ENCODE data around the gene TRABD2B. TPM values are rescaled to one million over a fixed set of nuclear protein-coding genes. Genes with fewer than 3 reads are reported as not detected.

The TRABD2B gene
- polyA plus RNA-seq, 1 of the 3 experiments (the other 2 are of a cell fraction) = 0.03 TPM

DNA sequence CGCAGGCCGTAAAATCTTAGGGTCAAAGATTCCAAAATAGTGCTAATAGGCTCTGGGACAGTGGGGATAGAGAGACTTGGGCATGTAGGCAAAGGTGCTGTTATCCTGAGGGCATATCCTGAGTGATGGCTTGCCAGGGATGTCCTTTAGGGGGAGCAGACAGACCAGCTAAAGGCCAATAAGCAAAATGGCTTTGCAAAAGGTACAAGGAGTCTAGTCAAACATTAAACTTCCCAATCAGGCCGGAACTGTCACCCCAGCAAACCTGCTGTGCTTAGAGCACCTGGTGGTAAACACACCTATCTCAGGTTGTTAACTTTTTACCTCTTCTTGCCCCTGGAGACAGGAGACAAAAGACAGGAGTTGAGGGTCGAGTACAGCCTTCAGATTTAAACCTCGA, 49.1 kb downstream of the TRABD2B start:
- H3K9me3 ChIP-seq = no peaks in the 10 kb centered on the region
- ChIA-PET POLR2A (no interaction called here), CTCF (interaction anchor here (1.3 to 2.2 kb wide), 3 partner anchors 29 to 113 kb away, joined by 3 to 6 read pairs (median 4); no protein-coding TSS in a partner anchor)
- H3K9ac ChIP-seq = no peak overlapping the region
- TF ChIP-seq FOSL2 (IDR thresholded peaks at IDR 0.05; ENCODE audit: borderline replicate concordance, low read depth) = no peak
- peak; percentile 43 for TF ChIP-seq RAD21 (IDR thresholded peaks at IDR 0.05; ENCODE audit: low read length)
- TF ChIP-seq EP300 (IDR thresholded peaks at IDR 0.05; ENCODE audit: borderline replicate concordance in 1 of 2, low read depth in 1 of 2, low read length in 1 of 2) = no peak
- no peak for TF ChIP-seq RXRA (IDR thresholded peaks at IDR 0.05; ENCODE audit: borderline replicate concordance, low read depth)
- TF ChIP-seq, protein P1, sequence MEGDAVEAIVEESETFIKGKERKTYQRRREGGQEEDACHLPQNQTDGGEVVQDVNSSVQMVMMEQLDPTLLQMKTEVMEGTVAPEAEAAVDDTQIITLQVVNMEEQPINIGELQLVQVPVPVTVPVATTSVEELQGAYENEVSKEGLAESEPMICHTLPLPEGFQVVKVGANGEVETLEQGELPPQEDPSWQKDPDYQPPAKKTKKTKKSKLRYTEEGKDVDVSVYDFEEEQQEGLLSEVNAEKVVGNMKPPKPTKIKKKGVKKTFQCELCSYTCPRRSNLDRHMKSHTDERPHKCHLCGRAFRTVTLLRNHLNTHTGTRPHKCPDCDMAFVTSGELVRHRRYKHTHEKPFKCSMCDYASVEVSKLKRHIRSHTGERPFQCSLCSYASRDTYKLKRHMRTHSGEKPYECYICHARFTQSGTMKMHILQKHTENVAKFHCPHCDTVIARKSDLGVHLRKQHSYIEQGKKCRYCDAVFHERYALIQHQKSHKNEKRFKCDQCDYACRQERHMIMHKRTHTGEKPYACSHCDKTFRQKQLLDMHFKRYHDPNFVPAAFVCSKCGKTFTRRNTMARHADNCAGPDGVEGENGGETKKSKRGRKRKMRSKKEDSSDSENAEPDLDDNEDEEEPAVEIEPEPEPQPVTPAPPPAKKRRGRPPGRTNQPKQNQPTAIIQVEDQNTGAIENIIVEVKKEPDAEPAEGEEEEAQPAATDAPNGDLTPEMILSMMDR (IDR thresholded peaks at IDR 0.05) = peak; percentile 28; the same call in 1 of the 2 replicates
- H3F3A ChIP-seq (replicated peaks; ENCODE audit: insufficient read depth) = no peaks in the 10 kb centered on the region
- no peaks in the 10 kb centered on the region for H3K79me2 ChIP-seq (ENCODE audit: insufficient read depth)
- H3K36me3 ChIP-seq (replicated peaks in 1 of 2; ENCODE audit: control insufficient read depth in 1 of 2, insufficient read depth in 2 of 2, low read length in 1 of 2) = no peaks in the 10 kb centered on the region
- H3K4me1 ChIP-seq (ENCODE audit: control insufficient read depth in 1 of 2, insufficient read depth in 2 of 2, low read depth in 1 of 2, low read length in 1 of 2) = peaks cover 0 to 9% of the 10 kb centered on the region in 2 experiments; a peak in 1 of 4 replicates
- H3K4me3 ChIP-seq (ENCODE audit: low read depth in 2 of 2, low read length in 1 of 2) = no peak overlapping the region
- no peak overlapping the region for H3K4me2 ChIP-seq
- H3K27me3 ChIP-seq (ENCODE audit: insufficient read depth) = no peaks in the 10 kb centered on the region
- no peaks in the 10 kb centered on the region for H4K20me1 ChIP-seq (ENCODE audit: insufficient read depth)
- no peak overlapping the region for H3K27ac ChIP-seq (ENCODE audit: low read depth in 2 of 2, low read length in 1 of 2)
- WGBS (ENCODE audit: low lambda C conversion rate) = 63% methylated on average over 5 of the region's 5 CpGs
- H3K9me2 ChIP-seq = no peaks in the 10 kb centered on the region
- DNase-seq = no peak
- H2AFZ ChIP-seq (ENCODE audit: low read depth) = no peak overlapping the region

- Histone ChIP-seq H3K4me2 (no peak overlapping the region), H2AFZ (ENCODE audit: low read depth) (no peak overlapping the region), H3K36me3 (replicated peaks in 1 of 2; ENCODE audit: control insufficient read depth in 1 of 2, insufficient read depth in 2 of 2, low read length in 1 of 2) (no peaks in the 10 kb centered on the region), H3F3A (replicated peaks; ENCODE audit: insufficient read depth) (no peaks in the 10 kb centered on the region), H3K9ac (no peak overlapping the region), H3K4me1 (ENCODE audit: control insufficient read depth in 1 of 2, insufficient read depth in 2 of 2, low read depth in 1 of 2, low read length in 1 of 2) (peaks cover 0 to 9% of the 10 kb centered on the region in 2 experiments; a peak in 1 of 4 replicates), H3K27me3 (ENCODE audit: insufficient read depth) (no peaks in the 10 kb centered on the region), H3K79me2 (ENCODE audit: insufficient read depth) (no peaks in the 10 kb centered on the region), H3K9me2 (no peaks in the 10 kb centered on the region), H3K27ac (ENCODE audit: low read depth in 2 of 2, low read length in 1 of 2) (no peak overlapping the region), H3K4me3 (ENCODE audit: low read depth in 2 of 2, low read length in 1 of 2) (no peak overlapping the region), H4K20me1 (ENCODE audit: insufficient read depth) (no peaks in the 10 kb centered on the region), H3K9me3 (no peaks in the 10 kb centered on the region)
- DNase-seq = no peak
- ChIA-PET CTCF (interaction anchor here (0.9 to 2.2 kb wide), 4 partner anchors 29 to 113 kb away, joined by 3 to 6 read pairs (median 4); no protein-coding TSS in a partner anchor), POLR2A (no interaction called here)
- WGBS (ENCODE audit: low lambda C conversion rate) = 61% methylated on average over 6 of the region's 6 CpGs
- no peak for TF ChIP-seq YY1 (IDR thresholded peaks at IDR 0.05; ENCODE audit: low read depth)
- no peak for TF ChIP-seq NFIC (IDR thresholded peaks at IDR 0.05; ENCODE audit: borderline replicate concordance)
- no peak for TF ChIP-seq EZH2phosphoT487 (IDR thresholded peaks at IDR 0.05; ENCODE audit: borderline replicate concordance, low read depth)
- no peak for TF ChIP-seq GATA2 (CRISPR knock-in tag; IDR thresholded peaks at IDR 0.05)
- TF ChIP-seq, protein P1 (IDR thresholded peaks at IDR 0.05) = no peak
- TF ChIP-seq RFX5 (IDR thresholded peaks at IDR 0.05; ENCODE audit: low read length) = no peak
Measured at GRCh38 chr1:47947531-47947930, 49.7 kb downstream of the TRABD2B start.

Measured in SK-N-SH (cell line).